HCT116 (cell line): ENCODE results near the gene ENOX1.
"Not testable (repeated sequence)": the region's sequence is repeated elsewhere in the genome, so short reads cannot be mapped to it uniquely, and the experiment has no call there.

Source experiments
- ATF3 ChIP-seq: IDR thresholded peaks from 2 replicates; pipeline ENCODE4 v1.6.1; 2012
- CEBPB ChIP-seq: IDR thresholded peaks from 2 replicates; pipeline ENCODE4 v1.6.1; 2012; ENCODE audit warnings: low read depth
- CTCF ChIP-seq, 3 experiments: fragments of 200-600 bp in 1 of 3; sonication (generic) in 1 of 3; IDR thresholded peaks in 2 of 3; conservative IDR thresholded peaks in 1 of 3; 2 replicates each; pipeline ENCODE4 v1.5.1; 2012 to 2017; ENCODE audit warnings: low read depth in 2 of 3, low read length in 2 of 3, antibody characterized with exemption in 1 of 3, borderline replicate concordance in 1 of 3, control low read depth in 1 of 3, mild to moderate bottlenecking in 1 of 3, mixed read lengths in 1 of 3, mixed run types in 1 of 3, moderate library complexity in 1 of 3; ENCODE audit not compliant: insufficient read depth in 1 of 3
- EGR1 ChIP-seq: IDR thresholded peaks from 2 replicates; pipeline ENCODE4 v1.6.1; 2012; ENCODE audit warnings: low read depth
- EZH2 ChIP-seq: fragments of 200-600 bp; sonication (generic); IDR thresholded peaks from 2 replicates; pipeline ENCODE4 v1.6.1; 2017; ENCODE audit warnings: antibody characterized with exemption, mixed run types
- EZH2phosphoT487 ChIP-seq: fragments of 200-600 bp; IDR thresholded peaks from 2 replicates; pipeline ENCODE4 v1.6.1; 2018; ENCODE audit warnings: antibody characterized with exemption, borderline replicate concordance
- JUND ChIP-seq: IDR thresholded peaks from 2 replicates; pipeline ENCODE4 v1.6.1; 2012
- POLR2A ChIP-seq: IDR thresholded peaks from 2 replicates; pipeline ENCODE4 v1.7.0; 2011; ENCODE audit warnings: borderline replicate concordance; ENCODE audit not compliant: insufficient read depth, insufficient read length; ENCODE audit errors: extremely low read depth
- POLR2AphosphoS5 ChIP-seq: IDR thresholded peaks from 2 replicates; pipeline ENCODE4 v1.6.1; 2011; ENCODE audit warnings: mild to moderate bottlenecking, low read depth, low read length, moderate library complexity
- REST ChIP-seq: IDR thresholded peaks from 2 replicates; pipeline ENCODE4 v1.6.1; 2012; ENCODE audit warnings: low read depth
- YY1 ChIP-seq: IDR thresholded peaks from 2 replicates; pipeline ENCODE4 v1.6.1; 2011; ENCODE audit warnings: low read length, low read depth, moderate library complexity, mild to moderate bottlenecking; ENCODE audit not compliant: insufficient replicate concordance; ENCODE audit errors: extremely low read depth

- not testable (repeated sequence) for TF ChIP-seq POLR2A; EZH2phosphoT487; CTCF (IDR thresholded peaks at IDR 0.05 in 2 of 3, conservative IDR thresholded peaks at IDR 0.05 in 1 of 3; ENCODE audit: borderline replicate concordance in 1 of 3, insufficient read depth in 1 of 3, low read depth in 2 of 3, low read length in 2 of 3); POLR2AphosphoS5; JUND; YY1; EZH2; EGR1; CEBPB; REST; ATF3
These were observed 369.9 kb downstream of the ENOX1 start for GRCh38 chr13:43416842-43417241.
